Astrocyte (in vitro differentiated cells and primary cell): Measurements from ENCODE around the gene LRRC41. TPM values are rescaled to one million over a fixed set of nuclear protein-coding genes. Genes with fewer than 3 reads are reported as not detected.

Experiments used
- total RNA-seq: library from RNA; stranded (reverse); gene quantifications from 2 replicates; pipeline ENCODE4 v1.2.1, GENCODE V29; 2021

The LRRC41 gene
- total RNA-seq, 1 donor from 2014 or later, result 88.2 TPM

Other genes with a start within 250 kb of the LRRC41 start
- 55.5 and 68.4 TPM in 2 replicates for gene PIK3R3, start 171.0 kb downstream of the LRRC41 start, total RNA-seq
- gene TSPAN1, start 128.5 kb downstream of the LRRC41 start, total RNA-seq, result 1.7 and 2.2 TPM in 2 replicates
- not detected in 2 replicates for gene P3R3URF, start 127.1 kb downstream of the LRRC41 start, total RNA-seq
- 55.1 and 57.8 TPM in 2 replicates for gene POMGNT1, start 105.2 kb downstream of the LRRC41 start, total RNA-seq
- gene LURAP1, start 100.3 kb downstream of the LRRC41 start, total RNA-seq, result 1.3 and 1.7 TPM in 2 replicates
- 1.9 and 2.4 TPM in 2 replicates for gene RAD54L, start 55.9 kb downstream of the LRRC41 start, total RNA-seq
- gene UQCRH, start 82 bp upstream of the LRRC41 start, total RNA-seq, result 299 and 337 TPM in 2 replicates
- 15.5 and 16.9 TPM in 2 replicates for gene NSUN4, start 37.2 kb upstream of the LRRC41 start, total RNA-seq
- 1.2 and 1.9 TPM in 2 replicates for gene FAAH, start 90.7 kb upstream of the LRRC41 start, total RNA-seq
- 0.07 and 0.29 TPM in 2 replicates for gene DMBX1, start 186.2 kb upstream of the LRRC41 start, total RNA-seq
- gene KNCN, start 248.0 kb upstream of the LRRC41 start, total RNA-seq, result not detected in 2 replicates